ENCODE data around the gene NOTCH2. TPM values are rescaled to one million over a fixed set of nuclear protein-coding genes. Genes with fewer than 3 reads are reported as not detected.

Gene NOTCH2
- total RNA-seq, 4 donors from 2014 or later = 57.4 to 83.7 (median 75.8) TPM

GRCh38 chr1:119940697-119941096 is 128.8 kb downstream of the NOTCH2 start:
- no peak overlapping the region for H3K27ac ChIP-seq
- H3K36me3 ChIP-seq = peaks cover 17 to 87% (median 30%) of the 10 kb centered on the region in 3 donors
- H3K4me1 ChIP-seq = no peaks in the 10 kb centered on the region
- intact Hi-C loops (cut with DNase I) = no loop called here
- no peaks in the 10 kb centered on the region for H3K9me3 ChIP-seq
- no peak for DNase-seq
- TF ChIP-seq CTCF (IDR thresholded peaks at IDR 0.05) (no peak), POLR2A (IDR thresholded peaks at IDR 0.05) (no peak)
- no peaks in the 10 kb centered on the region for H3K27me3 ChIP-seq
- no peak overlapping the region for H3K4me3 ChIP-seq

- H3K4me1 ChIP-seq = no peaks in the 10 kb centered on the region
- TF ChIP-seq CTCF (IDR thresholded peaks at IDR 0.05) (no peak), POLR2A (IDR thresholded peaks at IDR 0.05) (no peak)
- DNase-seq = no peak
- H3K4me3 ChIP-seq = no peak overlapping the region
- H3K27me3 ChIP-seq = no peaks in the 10 kb centered on the region
- H3K36me3 ChIP-seq = peaks cover 33 to 100% (median 51%) of the 10 kb centered on the region in 3 donors
- intact Hi-C loops (cut with DNase I) = no loop called here
- no peak overlapping the region for H3K27ac ChIP-seq
- 91 to 93% methylated on average over 5 of the region's 5 CpGs for WGBS, 2 donors
- peaks cover 0 to 12% (median 0%) of the 10 kb centered on the region in 3 donors for H3K9me3 ChIP-seq
Measured at GRCh38 chr1:119937198-119937597, 132.3 kb downstream of the NOTCH2 start.

- Histone ChIP-seq H3K27me3 (no peaks in the 10 kb centered on the region), H3K27ac (no peak overlapping the region), H3K4me3 (no peak overlapping the region), H3K4me1 (no peaks in the 10 kb centered on the region), H3K9me3 (peaks cover 0 to 12% (median 0%) of the 10 kb centered on the region in 3 donors), H3K36me3 (peaks cover 33 to 90% (median 46%) of the 10 kb centered on the region in 3 donors)
- WGBS, 2 donors = 79 to 94% methylated on average over 2 of the region's 2 CpGs
- intact Hi-C loops (cut with DNase I) = no loop called here
- DNase-seq = no peak
- TF ChIP-seq POLR2A (IDR thresholded peaks at IDR 0.05) (no peak), CTCF (IDR thresholded peaks at IDR 0.05) (no peak)
Measured at GRCh38 chr1:119935915-119936314, 133.5 kb downstream of the NOTCH2 start.

GRCh38 chr1:119935373-119935772 is 134.1 kb downstream of the NOTCH2 start:
- H3K27ac ChIP-seq = no peak overlapping the region
- no peak overlapping the region for H3K4me3 ChIP-seq
- WGBS, 2 donors = 92 to 100% methylated on average over 1 of the region's 1 CpG
- no peak for DNase-seq
- TF ChIP-seq POLR2A (IDR thresholded peaks at IDR 0.05) = no peak
- TF ChIP-seq CTCF (IDR thresholded peaks at IDR 0.05) = no peak
- intact Hi-C loops (cut with DNase I) = no loop called here
- peaks cover 33 to 90% (median 46%) of the 10 kb centered on the region in 3 donors for H3K36me3 ChIP-seq
- peaks cover 0 to under 1% (median 0%) of the 10 kb centered on the region in 3 donors for H3K4me1 ChIP-seq
- H3K9me3 ChIP-seq = peaks cover 0 to 12% (median 0%) of the 10 kb centered on the region in 3 donors
- H3K27me3 ChIP-seq = no peaks in the 10 kb centered on the region

GRCh38 chr1:119933397-119933796 is 136.1 kb downstream of the NOTCH2 start:
- H3K36me3 ChIP-seq = peaks cover 27 to 90% (median 43%) of the 10 kb centered on the region in 3 donors

More at GRCh38 chr1:119933397-119933796, 136.1 kb downstream of the NOTCH2 start:
- Histone ChIP-seq H3K27ac (no peak overlapping the region), H3K4me3 (no peak overlapping the region), H3K9me3 (peaks cover 0 to 12% (median 0%) of the 10 kb centered on the region in 3 donors), H3K4me1 (peaks cover 0 to 7% (median 0%) of the 10 kb centered on the region in 3 donors), H3K27me3 (no peaks in the 10 kb centered on the region)
- intact Hi-C loops (cut with DNase I) = no loop called here
- DNase-seq = no peak
- TF ChIP-seq CTCF (IDR thresholded peaks at IDR 0.05) (no peak), POLR2A (IDR thresholded peaks at IDR 0.05) (no peak)

All from esophagus squamous epithelium (tissue), 5 donors.